IMR-90 (cell line): Measurements from ENCODE around the gene ERBB4. TPM values are rescaled to one million over a fixed set of nuclear protein-coding genes. Genes with fewer than 3 reads are reported as not detected.

ENCODE experiments used
- ATAC-seq: fragments of 200-7000 bp; cut with Tn5 transposase; 2 replicates; pipeline ENCODE4 v1.9.1; 2020; ENCODE audit warnings: low read depth, mild to moderate bottlenecking, moderate library complexity
- BruUV-seq: library from RNA; stranded (reverse); fragments of 400-500 nt; replicated peaks from 2 replicates; lab custom pipeline; 2021; lab: Mats Ljungman, UMichigan
- CTCF ChIA-PET: fragments of 300-600 bp; formaldehyde crosslinking; extraction: SDS; loops from one replicate; lab custom pipeline; 2021; ENCODE audit warnings: antibody characterized with exemption; lab: Yijun Ruan, JAX
- POLR2A ChIA-PET: fragments of 300-600 bp; sonication (Branson Sonifier 250); formaldehyde crosslinking; loops from one replicate; lab custom pipeline; 2022; ENCODE audit warnings: antibody characterized with exemption; ENCODE audit not compliant: unreplicated experiment; lab: Charles Lee
- DNase-seq: peaks from one replicate; pipeline ENCODE4 v3.0.0; 2013
- H2AFZ ChIP-seq: replicated peaks from 2 replicates; pipeline ENCODE3; 2013; ENCODE audit warnings: low read length, mild to moderate bottlenecking; ENCODE audit not compliant: poor library complexity
- H2AK5ac ChIP-seq: 2 replicates; pipeline ENCODE4 v1.6.1; 2013; ENCODE audit warnings: low read depth, low read length, inconsistent platforms
- H2AK9ac ChIP-seq: replicated peaks from 2 replicates; pipeline ENCODE3; 2013; ENCODE audit warnings: mild to moderate bottlenecking, low read depth, low read length, moderate library complexity; ENCODE audit not compliant: poor library complexity
- H2BK120ac ChIP-seq: 2 replicates; pipeline ENCODE4 v1.6.1; 2013; ENCODE audit warnings: low read depth, low read length, inconsistent platforms
- H2BK15ac ChIP-seq: 3 replicates; pipeline ENCODE4 v1.6.1; 2013; ENCODE audit warnings: low read depth, low read length, inconsistent platforms
- H2BK20ac ChIP-seq: 2 replicates; pipeline ENCODE4 v1.6.1; 2013; ENCODE audit warnings: low read depth, mild to moderate bottlenecking, inconsistent platforms, low read length, moderate library complexity
- H2BK5ac ChIP-seq: 2 replicates; pipeline ENCODE4 v1.6.1; 2013; ENCODE audit warnings: mild to moderate bottlenecking, low read depth, low read length, inconsistent platforms; ENCODE audit not compliant: poor library complexity, severe bottlenecking
- H3K14ac ChIP-seq: replicated peaks from 2 replicates; pipeline ENCODE4 v1.6.1; 2013; ENCODE audit warnings: low read depth, low read length, inconsistent platforms
- H3K18ac ChIP-seq: 2 replicates; pipeline ENCODE4 v1.6.1; 2013; ENCODE audit warnings: low read depth, low read length, control low read depth
- H3K23ac ChIP-seq: 2 replicates; pipeline ENCODE4 v1.6.1; 2013; ENCODE audit warnings: low read depth, low read length, inconsistent platforms
- H3K27ac ChIP-seq: 2 replicates; pipeline ENCODE4 v1.5.1; 2013; ENCODE audit warnings: mild to moderate bottlenecking, control low read depth, low read length; ENCODE audit not compliant: insufficient read depth
- H3K27me3 ChIP-seq: 2 replicates; pipeline ENCODE4 v1.6.1; 2013; ENCODE audit warnings: low read length; ENCODE audit not compliant: control insufficient read depth, insufficient read depth
- H3K36me3 ChIP-seq: 2 replicates; pipeline ENCODE4 v1.6.1; 2013; ENCODE audit warnings: low read length, mixed read lengths; ENCODE audit not compliant: control insufficient read depth, insufficient read depth
- H3K4ac ChIP-seq: 2 replicates; pipeline ENCODE4 v1.6.1; 2013; ENCODE audit warnings: low read depth, low read length, inconsistent platforms
- H3K4me1 ChIP-seq: 2 replicates; pipeline ENCODE4 v1.6.1; 2013; ENCODE audit warnings: low read length, mixed read lengths; ENCODE audit not compliant: control insufficient read depth, insufficient read depth
- H3K4me2 ChIP-seq: 2 replicates; pipeline ENCODE4 v1.6.1; 2013; ENCODE audit warnings: low read depth, mild to moderate bottlenecking, control low read depth, low read length, moderate library complexity
- H3K4me3 ChIP-seq: 2 replicates; pipeline ENCODE4 v1.5.1; 2013; ENCODE audit warnings: low read depth, mild to moderate bottlenecking, control low read depth, low read length, moderate library complexity; ENCODE audit not compliant: insufficient read depth
- H3K56ac ChIP-seq: 2 replicates; pipeline ENCODE4 v1.6.1; 2013; ENCODE audit warnings: low read length, inconsistent platforms; ENCODE audit not compliant: insufficient read depth; ENCODE audit errors: extremely low read depth
- H3K79me1 ChIP-seq, 2 experiments: 2 replicates each; pipeline ENCODE4 v1.6.1; 2013; ENCODE audit warnings: low read length in 2 of 2, inconsistent platforms in 1 of 2, low read depth in 1 of 2
- H3K9ac ChIP-seq: 2 replicates; pipeline ENCODE4 v1.6.1; 2013; ENCODE audit warnings: low read depth, low read length, control low read depth
- H3K9me1 ChIP-seq: 2 replicates; pipeline ENCODE4 v1.6.1; 2013; ENCODE audit warnings: low read length, inconsistent platforms; ENCODE audit not compliant: insufficient read depth
- H3K9me3 ChIP-seq: 2 replicates; pipeline ENCODE4 v1.6.1; 2013; ENCODE audit warnings: low read length; ENCODE audit not compliant: control insufficient read depth, insufficient read depth
- H4K20me1 ChIP-seq: 2 replicates; pipeline ENCODE4 v1.6.1; 2013; ENCODE audit warnings: low read length, inconsistent platforms; ENCODE audit not compliant: insufficient read depth
- H4K5ac ChIP-seq: 2 replicates; pipeline ENCODE4 v1.6.1; 2013; ENCODE audit warnings: mild to moderate bottlenecking, low read depth, low read length, control low read depth
- H4K8ac ChIP-seq, 2 experiments: 2 replicates each; pipeline ENCODE4 v1.6.1; 2013; ENCODE audit warnings: low read depth in 2 of 2, low read length in 2 of 2, control low read depth in 1 of 2, inconsistent platforms in 1 of 2
- H4K91ac ChIP-seq: 2 replicates; pipeline ENCODE4 v1.6.1; 2013; ENCODE audit warnings: low read depth, low read length, inconsistent platforms; ENCODE audit not compliant: insufficient read depth
- BHLHE40 ChIP-seq: fragments of 150-350 bp; IDR thresholded peaks from 2 replicates; pipeline ENCODE4 v1.6.1; 2016; ENCODE audit warnings: mild to moderate bottlenecking, low read depth, low read length
- CHD1 ChIP-seq: IDR thresholded peaks from 2 replicates; pipeline ENCODE4 v1.6.1; 2012; ENCODE audit warnings: low read depth, low read length, improper control_type of control experiment
- ELK1 ChIP-seq: fragments of 150-350 bp; IDR thresholded peaks from 2 replicates; pipeline ENCODE4 v1.6.1; 2016; ENCODE audit warnings: low read depth, mild to moderate bottlenecking, low read length, moderate library complexity, borderline replicate concordance
- MAFK ChIP-seq: IDR thresholded peaks from 2 replicates; pipeline ENCODE4 v1.6.1; 2012; ENCODE audit warnings: low read depth, low read length, improper control_type of control experiment
- MAZ ChIP-seq: IDR thresholded peaks from 2 replicates; pipeline ENCODE4 v1.6.1; 2012; ENCODE audit warnings: low read depth, mild to moderate bottlenecking, low read length, improper control_type of control experiment, moderate library complexity, borderline replicate concordance
- MXI1 ChIP-seq: IDR thresholded peaks from 2 replicates; pipeline ENCODE4 v1.6.1; 2012; ENCODE audit warnings: low read depth, mild to moderate bottlenecking, low read length, moderate library complexity, borderline replicate concordance
- POLR2A ChIP-seq: IDR thresholded peaks from 2 replicates; pipeline ENCODE4 v1.6.1; 2012; ENCODE audit warnings: mild to moderate bottlenecking, low read depth, low read length
- RCOR1 ChIP-seq: IDR thresholded peaks from 2 replicates; pipeline ENCODE4 v1.6.1; 2012; ENCODE audit warnings: mild to moderate bottlenecking, low read length, improper control_type of control experiment; ENCODE audit not compliant: insufficient replicate concordance
- USF2 ChIP-seq: fragments of 150-350 bp; IDR thresholded peaks from 2 replicates; pipeline ENCODE4 v1.6.1; 2017; ENCODE audit warnings: mild to moderate bottlenecking, antibody characterized with exemption, low read length, low read depth
- WGBS, 2 experiments: methylation state at CpG; one replicate each; pipeline versions ENCODE4 v1.1.5 to v1.1.7; 2013; ENCODE audit warnings: missing lambda C conversion rate in 2 of 2; ENCODE audit not compliant: insufficient read length in 1 of 2; ENCODE audit errors: extremely low coverage in 2 of 2; 5-methylcytosine and 5-hydroxymethylcytosine counted together
- dilution Hi-C: fragments of 300-500 bp; cut with HindIII; formaldehyde crosslinking; loops from one replicate; pipeline ENCODE4 v1.14.3; 2018; ENCODE audit warnings: low sequenced_read_pairs; ENCODE audit not compliant: unreplicated experiment
- in situ Hi-C: fragments of 300-500 bp; cut with MboI; formaldehyde crosslinking; loops from 3 replicates; pipeline ENCODE4 v1.14.3; 2019; ENCODE audit warnings: low sequenced_read_pairs, inconsistent platforms, mixed read lengths
- intact Hi-C: fragments of 100-400 bp; cut with micrococcal nuclease; formaldehyde crosslinking; loops from 2 replicates; pipeline ENCODE4 v1.10.0; 2022
- polyA plus RNA-seq, 3 experiments: library from polyadenylated mRNA; depleted of rRNA; stranded (reverse); fragments of >200 nt; gene quantifications; 2 replicates each; pipeline ENCODE4 v1.2.3, GENCODE V29; 2012; ENCODE audit warnings: low replicate concordance in 1 of 3
- total RNA-seq: library from RNA; depleted of rRNA; stranded (reverse); fragments of >200 nt; gene quantifications from 2 replicates; pipeline ENCODE4 v1.2.3, GENCODE V29; 2012

Gene ERBB4
- total and polyA plus RNA-seq, 2 of the 4 experiments (the other 2 are of a cell fraction), result not detected

- CTCF ChIA-PET, result no interaction called here
- Histone ChIP-seq H2AFZ (no peak overlapping the region), H3K4ac (no peak overlapping the region), H4K91ac (no peak overlapping the region), H3K4me1 (no peaks in the 10 kb centered on the region), H3K4me2 (no peak overlapping the region), H3K27me3 (no peaks in the 10 kb centered on the region), H3K9me3 (no peaks in the 10 kb centered on the region), H2BK120ac (no peak overlapping the region), H2AK9ac (no peak overlapping the region), H4K20me1 (no peaks in the 10 kb centered on the region), H2BK15ac (no peak overlapping the region), H3K23ac (no peak overlapping the region), H2BK5ac (no peak overlapping the region), H4K5ac (no peak overlapping the region), H4K8ac (no peak overlapping the region), H3K14ac (no peak overlapping the region), H3K27ac (no peak overlapping the region), H3K36me3 (no peaks in the 10 kb centered on the region), H3K18ac (no peak overlapping the region), H3K4me3 (no peak overlapping the region), H2AK5ac (no peak overlapping the region), H3K56ac (no peak overlapping the region), H2BK20ac (no peak overlapping the region), H3K9ac (no peak overlapping the region), H3K79me1 (no peaks in the 10 kb centered on the region), H3K9me1 (no peaks in the 10 kb centered on the region)
- dilution Hi-C loops (no loop called here), intact Hi-C loops (no loop called here), in situ Hi-C loops (no loop called here)
- ATAC-seq (no peak), DNase-seq (no peak)
- WGBS, 2 experiments, result no CpG with 5 or more reads among the region's 2 CpGs
- no peak for TF ChIP-seq USF2
- TF ChIP-seq MAFK, result no peak
- TF ChIP-seq RCOR1, result no peak
- TF ChIP-seq ELK1, result no peak
- no peak for TF ChIP-seq POLR2A
- TF ChIP-seq CHD1, result no peak
- TF ChIP-seq MAZ, result no peak
- no peak for TF ChIP-seq BHLHE40
- TF ChIP-seq MXI1, result no peak
- POLR2A ChIA-PET, result no interaction called here
- no TSS peak for BruUV-seq
Observed at GRCh38 chr2:211487733-211488132, 1050.9 kb downstream of the ERBB4 start.
